Osteoblast (primary cell): Measurements from ENCODE around the gene BCAP31. TPM values are rescaled to one million over a fixed set of nuclear protein-coding genes. Genes with fewer than 3 reads are reported as not detected.

ENCODE experiments used
- DNase-seq: peaks from one replicate; pipeline ENCODE4 v3.0.0; 2011; ENCODE audit warnings: low spot score, mixed read lengths; ENCODE audit not compliant: insufficient read length; ENCODE audit errors: missing footprints
- H2AFZ ChIP-seq: 2 replicates; pipeline ENCODE4 v1.6.0; 2011; ENCODE audit warnings: mild to moderate bottlenecking, low read length
- H3K27ac ChIP-seq: 2 replicates; pipeline ENCODE4 v1.5.1; 2011; ENCODE audit warnings: mild to moderate bottlenecking, low read depth, low read length, moderate library complexity
- H3K27me3 ChIP-seq: 2 replicates; pipeline ENCODE4 v1.6.0; 2012; ENCODE audit warnings: mild to moderate bottlenecking, control low read depth, inconsistent platforms, low read length, moderate library complexity; ENCODE audit not compliant: insufficient read depth
- H3K36me3 ChIP-seq: 2 replicates; pipeline ENCODE4 v1.5.1; 2011; ENCODE audit warnings: mild to moderate bottlenecking, low read length, control low read depth, moderate library complexity; ENCODE audit not compliant: insufficient read depth
- H3K4me1 ChIP-seq: 2 replicates; pipeline ENCODE4 v1.5.1; 2011; ENCODE audit warnings: mild to moderate bottlenecking, low read length, control low read depth, moderate library complexity; ENCODE audit not compliant: insufficient read depth
- H3K4me2 ChIP-seq: 2 replicates; pipeline ENCODE4 v1.6.0; 2011; ENCODE audit warnings: mild to moderate bottlenecking, low read length; ENCODE audit not compliant: insufficient read depth
- H3K4me3 ChIP-seq: fragments of 200-600 bp; sonication (generic); 3 replicates; pipeline ENCODE4 v1.5.1; 2012; ENCODE audit warnings: mild to moderate bottlenecking, low read length, inconsistent platforms; ENCODE audit not compliant: insufficient read depth
- H3K79me2 ChIP-seq: 2 replicates; pipeline ENCODE4 v1.6.0; 2012; ENCODE audit warnings: mild to moderate bottlenecking, low read length, control low read depth, inconsistent platforms; ENCODE audit not compliant: insufficient read depth
- H3K9me3 ChIP-seq: 2 replicates; pipeline ENCODE4 v1.5.1; 2011; ENCODE audit warnings: low read depth, low read length, control low read depth
- H4K20me1 ChIP-seq: 2 replicates; pipeline ENCODE4 v1.6.0; 2012; ENCODE audit warnings: mild to moderate bottlenecking, low read length, control low read depth; ENCODE audit not compliant: insufficient read depth
- total RNA-seq: library from RNA; depleted of rRNA; stranded (reverse); fragments of >200 nt; gene quantifications from 2 replicates; pipeline ENCODE4 v1.2.3, GENCODE V29; 2012
- TF ChIP-seq, protein P1 (sequence below): IDR thresholded peaks from 2 replicates; pipeline ENCODE4 v1.5.1; 2011; ENCODE audit warnings: mild to moderate bottlenecking, low read depth, low read length, moderate library complexity; ENCODE audit errors: extremely low read depth

The BCAP31 gene
- 114 and 118 TPM in 2 replicates for total RNA-seq

DNA sequence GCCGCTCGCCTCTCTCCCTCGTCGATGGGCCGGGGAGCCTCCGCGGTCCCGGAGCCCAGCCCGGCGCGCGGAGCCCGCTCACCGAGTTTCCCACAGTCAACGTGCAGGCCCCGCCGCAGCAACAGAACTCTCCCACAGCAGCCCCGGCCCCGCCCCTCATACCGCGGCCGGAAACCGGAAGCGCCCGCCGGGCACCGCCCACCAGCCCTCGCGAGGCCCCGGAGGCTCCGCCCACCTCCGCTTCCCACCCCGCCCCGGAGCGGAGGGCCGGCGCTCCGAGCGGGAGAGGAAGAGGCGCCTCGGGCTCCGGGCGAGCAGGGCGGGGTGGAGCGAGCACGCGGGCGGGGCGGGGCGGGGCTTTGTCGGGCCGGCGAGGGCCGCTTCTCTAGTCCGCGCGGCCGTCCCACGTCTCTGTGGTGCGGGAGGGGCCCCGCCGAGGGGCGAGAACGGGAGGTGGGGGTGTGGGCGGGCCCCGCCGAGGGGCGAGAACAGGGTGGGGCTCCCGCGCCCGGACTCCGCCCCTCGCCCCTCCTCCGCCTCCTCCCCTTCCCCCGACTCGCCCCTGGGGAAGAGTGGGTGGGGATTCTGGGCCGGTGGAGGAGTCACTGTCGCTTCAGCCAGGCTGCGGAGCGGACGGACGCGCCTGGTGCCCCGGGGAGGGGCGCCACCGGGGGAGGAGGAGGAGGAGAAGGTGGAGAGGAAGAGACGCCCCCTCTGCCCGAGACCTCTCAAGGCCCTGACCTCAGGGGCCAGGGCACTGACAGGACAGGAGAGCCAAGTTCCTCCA is at the start of gene BCAP31, which contains the start of gene ABCD1:
Gene BCAP31 (minus strand): TSS at position 136 of the 787 bp plus-strand sequence. CDS start 1,143 bp downstream, outside the sequence.
Gene ABCD1 (plus strand): TSS at position 605 of the 787 bp plus-strand sequence. CDS start 411 bp downstream, outside the sequence.
- Histone ChIP-seq H3K4me1 (peaks cover 27% of the 10 kb centered on the region), H3K4me2 (peak within 1 kb of the TSS; percentile 83), H3K79me2 (peaks cover 43% of the 10 kb centered on the region), H3K9me3 (no peaks in the 10 kb centered on the region), H2AFZ (peak within 1 kb of the TSS; percentile 22), H4K20me1 (peaks cover 10% of the 10 kb centered on the region), H3K27ac (peak within 1 kb of the TSS; percentile 65), H3K36me3 (peaks cover 14% of the 10 kb centered on the region), H3K4me3 (peak within 1 kb of the TSS; percentile 75), H3K27me3 (no peaks in the 10 kb centered on the region)
- TF ChIP-seq, protein P1, sequence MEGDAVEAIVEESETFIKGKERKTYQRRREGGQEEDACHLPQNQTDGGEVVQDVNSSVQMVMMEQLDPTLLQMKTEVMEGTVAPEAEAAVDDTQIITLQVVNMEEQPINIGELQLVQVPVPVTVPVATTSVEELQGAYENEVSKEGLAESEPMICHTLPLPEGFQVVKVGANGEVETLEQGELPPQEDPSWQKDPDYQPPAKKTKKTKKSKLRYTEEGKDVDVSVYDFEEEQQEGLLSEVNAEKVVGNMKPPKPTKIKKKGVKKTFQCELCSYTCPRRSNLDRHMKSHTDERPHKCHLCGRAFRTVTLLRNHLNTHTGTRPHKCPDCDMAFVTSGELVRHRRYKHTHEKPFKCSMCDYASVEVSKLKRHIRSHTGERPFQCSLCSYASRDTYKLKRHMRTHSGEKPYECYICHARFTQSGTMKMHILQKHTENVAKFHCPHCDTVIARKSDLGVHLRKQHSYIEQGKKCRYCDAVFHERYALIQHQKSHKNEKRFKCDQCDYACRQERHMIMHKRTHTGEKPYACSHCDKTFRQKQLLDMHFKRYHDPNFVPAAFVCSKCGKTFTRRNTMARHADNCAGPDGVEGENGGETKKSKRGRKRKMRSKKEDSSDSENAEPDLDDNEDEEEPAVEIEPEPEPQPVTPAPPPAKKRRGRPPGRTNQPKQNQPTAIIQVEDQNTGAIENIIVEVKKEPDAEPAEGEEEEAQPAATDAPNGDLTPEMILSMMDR = no peak
- DNase-seq = peak; percentile 98

DNA sequence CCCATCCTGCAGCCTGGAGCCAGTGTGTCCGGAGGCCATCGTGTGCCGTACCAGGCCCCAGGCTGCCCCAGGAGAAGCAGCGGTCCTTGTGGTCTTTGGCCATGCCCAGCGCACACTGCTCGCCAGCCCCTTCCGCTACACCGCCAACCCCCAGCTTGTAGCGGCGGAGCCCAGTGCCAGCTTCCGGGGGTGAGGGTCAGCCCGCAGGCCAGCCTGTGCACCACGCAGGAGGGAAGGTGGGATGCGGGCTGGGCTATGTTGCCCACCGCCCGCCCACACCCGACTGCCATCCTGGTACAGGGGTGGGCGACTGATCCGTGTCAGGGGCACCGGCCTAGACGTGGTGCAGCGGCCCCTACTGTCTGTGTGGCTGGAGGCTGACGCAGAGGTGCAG is 49.0 kb upstream of the BCAP31 start:
- DNase-seq = peak; percentile 78

DNA sequence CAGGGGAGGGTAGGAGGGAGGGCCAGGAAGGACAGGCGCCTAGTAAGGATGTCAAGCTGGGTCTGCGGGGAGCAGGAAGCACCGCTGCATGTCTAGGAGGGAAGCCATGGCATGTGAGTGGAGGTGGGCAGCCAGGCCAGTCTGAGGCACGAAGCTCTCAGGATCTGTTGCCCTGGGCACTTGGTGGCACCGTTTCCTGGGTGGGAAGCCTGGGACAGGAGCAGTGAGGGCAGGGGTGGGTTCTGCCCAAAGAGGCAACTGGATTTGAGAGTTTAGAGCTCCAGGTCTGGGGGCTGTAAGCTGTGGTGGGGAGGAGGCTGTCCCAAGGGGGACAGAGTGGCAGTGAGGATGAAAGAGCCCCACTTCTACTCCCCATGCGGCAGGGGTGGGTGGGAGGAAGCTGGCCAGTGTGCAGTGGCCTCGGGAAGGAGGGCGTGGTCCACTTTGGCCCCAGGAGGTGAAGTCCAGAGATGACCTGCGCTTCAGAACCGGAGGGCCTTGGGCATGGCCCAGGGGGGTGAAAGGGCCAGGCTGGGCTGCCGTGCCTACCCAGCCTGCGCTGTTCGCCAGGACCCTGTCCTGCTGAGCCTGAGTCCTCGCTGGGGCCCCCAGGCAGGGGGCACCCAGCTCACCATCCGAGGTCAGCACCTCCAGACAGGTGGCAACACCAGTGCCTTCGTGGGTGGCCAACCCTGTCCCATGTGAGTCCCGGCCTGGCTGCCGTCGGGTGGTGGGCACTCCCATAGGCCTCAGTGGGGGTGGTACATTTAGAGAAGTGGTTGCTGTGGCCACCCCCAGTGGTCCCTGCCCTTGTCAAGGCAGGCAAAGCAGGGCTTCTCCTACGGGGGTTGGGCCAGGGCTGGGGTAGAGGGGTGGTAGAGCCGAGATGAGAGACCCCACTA is 48.4 kb upstream of the BCAP31 start:
- TF ChIP-seq, protein P1 = no peak
- Histone ChIP-seq H3K4me2 (no peak overlapping the region), H3K27me3 (no peaks in the 10 kb centered on the region), H3K79me2 (no peaks in the 10 kb centered on the region), H3K4me3 (no peak overlapping the region), H3K9me3 (no peaks in the 10 kb centered on the region), H3K36me3 (no peaks in the 10 kb centered on the region), H3K4me1 (no peaks in the 10 kb centered on the region), H2AFZ (no peak overlapping the region), H3K27ac (no peak overlapping the region), H4K20me1 (no peaks in the 10 kb centered on the region)
- DNase-seq = peak; percentile 87

More for the DNA sequence above, 49.0 kb upstream of the BCAP31 start:
- Histone ChIP-seq H4K20me1 (no peaks in the 10 kb centered on the region), H3K36me3 (no peaks in the 10 kb centered on the region), H3K27me3 (no peaks in the 10 kb centered on the region), H3K4me1 (no peaks in the 10 kb centered on the region), H3K27ac (no peak overlapping the region), H3K9me3 (no peaks in the 10 kb centered on the region), H3K79me2 (no peaks in the 10 kb centered on the region), H3K4me2 (no peak overlapping the region), H2AFZ (no peak overlapping the region), H3K4me3 (no peak overlapping the region)
- TF ChIP-seq, protein P1 = no peak
